Stomach (tissue), 19 donors: ENCODE results near the gene CCDC90B. TPM values are rescaled to one million over a fixed set of nuclear protein-coding genes. Genes with fewer than 3 reads are reported as not detected.

Experiments
- DNase-seq, 2 donors: peaks; one replicate each; pipeline versions ENCODE4 v3.0.0 to v3.0.0-alpha.2; 2013 to 2019
- H3K27ac ChIP-seq, 5 donors: fragments of 200-600 bp in 4 of 5; sonication (generic) in 4 of 5; one replicate each; pipeline ENCODE4 v1.5.1; 2013 to 2019; ENCODE audit warnings: mild to moderate bottlenecking in 1 of 5, moderate library complexity in 1 of 5
- H3K27me3 ChIP-seq, 3 donors: fragments of 200-600 bp; sonication (generic); one replicate each; pipeline ENCODE4 v1.5.1; 2017 to 2019; ENCODE audit warnings: mixed run types in 1 of 3
- H3K36me3 ChIP-seq, 4 donors: fragments of 200-600 bp; sonication (generic); 1 replicate in 3 of 4; 2 replicates in 1 of 4; pipeline ENCODE4 v1.5.1; 2016 to 2019
- H3K4me1 ChIP-seq, 4 donors: fragments of 200-600 bp; sonication (generic); one replicate each; pipeline ENCODE4 v1.5.1; 2016 to 2019
- H3K4me3 ChIP-seq, 4 donors: fragments of 200-600 bp; sonication (generic) in 3 of 4; one replicate each; pipeline ENCODE4 v1.5.1; 2016 to 2019; ENCODE audit warnings: mild to moderate bottlenecking in 1 of 4
- H3K9me3 ChIP-seq, 4 donors: fragments of 200-600 bp; sonication (generic); one replicate each; pipeline ENCODE4 v1.5.1; 2016 to 2019
- EP300 ChIP-seq: sonication (generic); formaldehyde crosslinking; IDR thresholded peaks from one replicate; pipeline ENCODE4 v1.6.1; 2017; ENCODE audit warnings: antibody characterized with exemption
- POLR2A ChIP-seq, 4 donors: fragments of 450-650 bp; IDR thresholded peaks; one replicate each; pipeline ENCODE4 v1.6.1; 2016; ENCODE audit warnings: antibody characterized with exemption in 4 of 4, control low read depth in 2 of 4, mild to moderate bottlenecking in 1 of 4, moderate library complexity in 1 of 4
- POLR2AphosphoS5 ChIP-seq, 3 donors: sonication (generic); formaldehyde crosslinking; IDR thresholded peaks; one replicate each; pipeline ENCODE4 v1.6.1; 2016; ENCODE audit warnings: antibody characterized with exemption in 3 of 3
- WGBS, 5 donors: extraction: QIAGEN DNeasy Blood & Tissue Kit in 3 of 5; methylation state at CpG; one replicate each; pipeline versions ENCODE4 v1.1.5 to v1.1.7; 2013 to 2018; 5-methylcytosine and 5-hydroxymethylcytosine counted together
- intact Hi-C: fragments of 100-400 bp; cut with DNase I; formaldehyde crosslinking; loops from one replicate; pipeline ENCODE4 v1.15.1; 2023; ENCODE audit warnings: low total_unique reads
- long read RNA-seq, 10 donors: transcript quantifications; one replicate each; lab custom pipeline, GENCODE V29; 2026
- polyA plus RNA-seq, 3 donors: library from polyadenylated mRNA; stranded (reverse); fragments of 200-250 nt; gene quantifications; one replicate each; pipeline ENCODE4 v1.2.3, GENCODE V29; 2013
- total RNA-seq, 5 donors: library from RNA; depleted of rRNA; stranded (reverse); fragments of >200 nt; gene quantifications; one replicate each; pipeline versions ENCODE4 v1.1.0 to v1.2.3, GENCODE V29; 2014 to 2016
- TF ChIP-seq, protein P1 (sequence below), 7 experiments: fragments of 450-650 bp in 4 of 7; fragments of 200-600 bp in 3 of 7; sonication (generic) in 3 of 7; IDR thresholded peaks; one replicate each; pipeline ENCODE4 v1.5.1; 2016 to 2019; ENCODE audit warnings: antibody characterized with exemption in 7 of 7, control low read depth in 2 of 7, mild to moderate bottlenecking in 1 of 7
- donor health status: healthy with polysubstance abuse.
- donor health status: Bipolar disorder and iron deficiency.
- donor health status: healthy.

The CCDC90B gene
- total RNA-seq (10 to 100 TPM in 4 of 5 donors, 1 to 10 TPM in 1; 5.3 to 48.4 (median 27.8) TPM), polyA plus RNA-seq (10 to 100 TPM; 23.5 to 46.0 (median 43.5) TPM)
- long read RNA-seq, donor 1, full-length matches to known transcripts, result 10 of 10 reads
- long read RNA-seq, donor 1, partial matches to known transcripts, result 0 of 10 reads
- long read RNA-seq, donor 1, other reads (novel, unspliced or antisense), result 0 of 10 reads
- long read RNA-seq, donor 2, full-length matches to known transcripts, result 12 of 12 reads
- long read RNA-seq, donor 2, partial matches to known transcripts, result 0 of 12 reads
- long read RNA-seq, donor 2, other reads (novel, unspliced or antisense), result 0 of 12 reads
- long read RNA-seq, donor 3, full-length matches to known transcripts, result 7 of 7 reads
- long read RNA-seq, donor 3, partial matches to known transcripts, result 0 of 7 reads
- long read RNA-seq, donor 3, other reads (novel, unspliced or antisense), result 0 of 7 reads
- long read RNA-seq, donor 4, full-length matches to known transcripts, result 2 of 2 reads
- long read RNA-seq, donor 4, partial matches to known transcripts, result 0 of 2 reads
- long read RNA-seq, donor 4, other reads (novel, unspliced or antisense), result 0 of 2 reads
- long read RNA-seq, donor 5, full-length matches to known transcripts, result 15 of 15 reads
- long read RNA-seq, donor 5, partial matches to known transcripts, result 0 of 15 reads
- long read RNA-seq, donor 5, other reads (novel, unspliced or antisense), result 0 of 15 reads
- long read RNA-seq, donor 6, full-length matches to known transcripts, result 32 of 38 reads
- long read RNA-seq, donor 6, partial matches to known transcripts, result 6 of 38 reads
- long read RNA-seq, donor 6, other reads (novel, unspliced or antisense), result 0 of 38 reads
- long read RNA-seq, donor 7, full-length matches to known transcripts, result 19 of 19 reads
- long read RNA-seq, donor 7, partial matches to known transcripts, result 0 of 19 reads
- long read RNA-seq, donor 7, other reads (novel, unspliced or antisense), result 0 of 19 reads
- long read RNA-seq, donor 8, full-length matches to known transcripts, result 18 of 18 reads
- long read RNA-seq, donor 8, partial matches to known transcripts, result 0 of 18 reads
- long read RNA-seq, donor 8, other reads (novel, unspliced or antisense), result 0 of 18 reads
- long read RNA-seq, donor 9, full-length matches to known transcripts, result 6 of 6 reads
- long read RNA-seq, donor 9, partial matches to known transcripts, result 0 of 6 reads
- long read RNA-seq, donor 9, other reads (novel, unspliced or antisense), result 0 of 6 reads
- long read RNA-seq, donor 10, full-length matches to known transcripts, result 5 of 5 reads
- long read RNA-seq, donor 10, partial matches to known transcripts, result 0 of 5 reads
- long read RNA-seq, donor 10, other reads (novel, unspliced or antisense), result 0 of 5 reads

DNA sequence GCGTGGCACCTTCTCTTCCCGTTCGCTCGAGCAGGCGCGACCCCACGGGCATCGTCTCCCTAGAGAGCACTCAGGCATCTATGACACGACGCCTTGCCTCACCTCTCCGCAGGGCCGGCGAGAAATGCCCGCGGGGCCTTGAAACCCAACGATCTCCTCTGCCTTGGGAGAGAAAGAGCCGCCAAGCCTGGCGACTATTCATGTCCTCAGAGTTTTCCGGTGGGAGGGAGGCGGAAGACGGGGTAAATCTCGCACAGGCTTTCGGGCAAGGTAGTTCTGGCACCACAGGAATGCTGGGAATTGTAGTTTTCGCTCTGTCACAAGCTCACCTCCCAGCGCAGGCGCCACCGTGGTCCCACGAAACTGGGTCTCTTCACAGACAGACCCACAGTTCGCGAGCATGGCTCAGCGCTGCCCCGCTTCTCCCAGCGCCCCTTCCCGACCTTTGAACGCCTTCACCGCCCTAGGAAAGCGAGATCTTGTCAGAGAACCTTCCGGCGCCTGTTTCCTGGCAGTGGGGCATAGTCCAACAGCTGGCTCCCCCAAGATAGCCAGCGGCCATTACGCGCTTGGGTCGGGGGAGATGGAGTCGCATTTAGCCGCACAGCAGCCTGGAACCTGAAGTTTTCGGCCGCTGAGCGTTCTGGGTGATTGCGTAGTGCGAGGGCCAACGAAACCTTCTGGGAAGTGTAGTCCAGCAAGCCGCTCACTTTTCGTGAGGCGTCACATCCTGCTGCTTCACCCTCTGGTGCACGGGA is at the start of gene CCDC90B:
CCDC90B (minus strand) TSS at position 597 of the 758 bp plus-strand sequence; CDS start at position 202, 395 bp downstream.
- no peaks in the 10 kb centered on the region for H3K36me3 ChIP-seq
- intact Hi-C loops, result no loop called here
- H3K9me3 ChIP-seq, result no peaks in the 10 kb centered on the region
- H3K4me3 ChIP-seq, result peak within 1 kb of the TSS; percentile 58 to 91 (median 78)
- peak; percentile 96 to 99 for DNase-seq
- 0 to 2% (median 1%) methylated on average over 28 to 55 of the region's 55 CpGs for WGBS, 5 donors
- TF ChIP-seq POLR2AphosphoS5 (IDR thresholded peaks at IDR 0.05) (peak; percentile 80 to 94 (median 93)), POLR2A (IDR thresholded peaks at IDR 0.05) (peak in 2 of 4 donors; percentile 81 to 89), EP300 (no peak)
- TF ChIP-seq, protein P1, sequence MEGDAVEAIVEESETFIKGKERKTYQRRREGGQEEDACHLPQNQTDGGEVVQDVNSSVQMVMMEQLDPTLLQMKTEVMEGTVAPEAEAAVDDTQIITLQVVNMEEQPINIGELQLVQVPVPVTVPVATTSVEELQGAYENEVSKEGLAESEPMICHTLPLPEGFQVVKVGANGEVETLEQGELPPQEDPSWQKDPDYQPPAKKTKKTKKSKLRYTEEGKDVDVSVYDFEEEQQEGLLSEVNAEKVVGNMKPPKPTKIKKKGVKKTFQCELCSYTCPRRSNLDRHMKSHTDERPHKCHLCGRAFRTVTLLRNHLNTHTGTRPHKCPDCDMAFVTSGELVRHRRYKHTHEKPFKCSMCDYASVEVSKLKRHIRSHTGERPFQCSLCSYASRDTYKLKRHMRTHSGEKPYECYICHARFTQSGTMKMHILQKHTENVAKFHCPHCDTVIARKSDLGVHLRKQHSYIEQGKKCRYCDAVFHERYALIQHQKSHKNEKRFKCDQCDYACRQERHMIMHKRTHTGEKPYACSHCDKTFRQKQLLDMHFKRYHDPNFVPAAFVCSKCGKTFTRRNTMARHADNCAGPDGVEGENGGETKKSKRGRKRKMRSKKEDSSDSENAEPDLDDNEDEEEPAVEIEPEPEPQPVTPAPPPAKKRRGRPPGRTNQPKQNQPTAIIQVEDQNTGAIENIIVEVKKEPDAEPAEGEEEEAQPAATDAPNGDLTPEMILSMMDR (IDR thresholded peaks at IDR 0.05), result no peak
- peak within 1 kb of the TSS; percentile 95 to 99 (median 97) for H3K27ac ChIP-seq
- H3K27me3 ChIP-seq, result no peaks in the 10 kb centered on the region
- peaks cover 7 to 49% (median 41%) of the 10 kb centered on the region in 4 donors for H3K4me1 ChIP-seq

- Histone ChIP-seq H3K27ac (no peak overlapping the region), H3K9me3 (no peaks in the 10 kb centered on the region), H3K36me3 (no peaks in the 10 kb centered on the region), H3K27me3 (no peaks in the 10 kb centered on the region), H3K4me1 (no peaks in the 10 kb centered on the region), H3K4me3 (no peak overlapping the region)
- no peak for DNase-seq
- TF ChIP-seq POLR2AphosphoS5 (IDR thresholded peaks at IDR 0.05) (no peak), EP300 (no peak), POLR2A (IDR thresholded peaks at IDR 0.05) (no peak)
- TF ChIP-seq, protein P1 (IDR thresholded peaks at IDR 0.05), result no peak
- 80 to 86% (median 85%) methylated on average over 4 of the region's 4 CpGs for WGBS, 5 donors
- intact Hi-C loops, result no loop called here
These were observed 49.4 kb upstream of the CCDC90B start for GRCh38 chr11:83335446-83336070.

- H3K27ac ChIP-seq, result no peak overlapping the region
- TF ChIP-seq POLR2AphosphoS5 (IDR thresholded peaks at IDR 0.05), result no peak
- no peak for TF ChIP-seq EP300
- TF ChIP-seq POLR2A (IDR thresholded peaks at IDR 0.05), result no peak
- TF ChIP-seq, protein P1 (IDR thresholded peaks at IDR 0.05), result no peak
- no peaks in the 10 kb centered on the region for H3K27me3 ChIP-seq
- DNase-seq, result no peak
- 70 to 82% (median 76%) methylated on average over 2 of the region's 2 CpGs for WGBS, 5 donors
- H3K4me1 ChIP-seq, result no peaks in the 10 kb centered on the region
- intact Hi-C loops, result no loop called here
- H3K36me3 ChIP-seq, result no peaks in the 10 kb centered on the region
- H3K9me3 ChIP-seq, result no peaks in the 10 kb centered on the region
- no peak overlapping the region for H3K4me3 ChIP-seq
These were observed 44.1 kb upstream of the CCDC90B start for GRCh38 chr11:83330303-83330702.
